ENCODE results near the gene SNCB.

Gene SNCB

GRCh38 chr5:176659512-176659839, 29.1 kb upstream of the SNCB start:
- no peaks in the 10 kb centered on the region for H3K4me1 ChIP-seq
- no peak overlapping the region for H3K4me3 ChIP-seq (ENCODE audit: low read depth, low read length)
- H3K36me3 ChIP-seq: no peaks in the 10 kb centered on the region
- H3K27me3 ChIP-seq: no peaks in the 10 kb centered on the region
- no peak for DNase-seq
- TF ChIP-seq, protein P1, sequence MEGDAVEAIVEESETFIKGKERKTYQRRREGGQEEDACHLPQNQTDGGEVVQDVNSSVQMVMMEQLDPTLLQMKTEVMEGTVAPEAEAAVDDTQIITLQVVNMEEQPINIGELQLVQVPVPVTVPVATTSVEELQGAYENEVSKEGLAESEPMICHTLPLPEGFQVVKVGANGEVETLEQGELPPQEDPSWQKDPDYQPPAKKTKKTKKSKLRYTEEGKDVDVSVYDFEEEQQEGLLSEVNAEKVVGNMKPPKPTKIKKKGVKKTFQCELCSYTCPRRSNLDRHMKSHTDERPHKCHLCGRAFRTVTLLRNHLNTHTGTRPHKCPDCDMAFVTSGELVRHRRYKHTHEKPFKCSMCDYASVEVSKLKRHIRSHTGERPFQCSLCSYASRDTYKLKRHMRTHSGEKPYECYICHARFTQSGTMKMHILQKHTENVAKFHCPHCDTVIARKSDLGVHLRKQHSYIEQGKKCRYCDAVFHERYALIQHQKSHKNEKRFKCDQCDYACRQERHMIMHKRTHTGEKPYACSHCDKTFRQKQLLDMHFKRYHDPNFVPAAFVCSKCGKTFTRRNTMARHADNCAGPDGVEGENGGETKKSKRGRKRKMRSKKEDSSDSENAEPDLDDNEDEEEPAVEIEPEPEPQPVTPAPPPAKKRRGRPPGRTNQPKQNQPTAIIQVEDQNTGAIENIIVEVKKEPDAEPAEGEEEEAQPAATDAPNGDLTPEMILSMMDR (IDR thresholded peaks at IDR 0.05; ENCODE audit: low read depth, low read length): no peak
- H3K9me3 ChIP-seq: no peaks in the 10 kb centered on the region

GRCh38 chr5:176658817-176659511, 28.6 kb upstream of the SNCB start:
- TF ChIP-seq, protein P1 (IDR thresholded peaks at IDR 0.05; ENCODE audit: low read depth, low read length): no peak
- H3K4me1 ChIP-seq: no peaks in the 10 kb centered on the region
- no peak for DNase-seq
- H3K27me3 ChIP-seq: no peaks in the 10 kb centered on the region
- no peak overlapping the region for H3K4me3 ChIP-seq (ENCODE audit: low read depth, low read length)
- H3K36me3 ChIP-seq: no peaks in the 10 kb centered on the region
- H3K9me3 ChIP-seq: no peaks in the 10 kb centered on the region

- no peaks in the 10 kb centered on the region for H3K36me3 ChIP-seq
- no peaks in the 10 kb centered on the region for H3K27me3 ChIP-seq
- peak; percentile 82 for DNase-seq
- TF ChIP-seq, protein P1 (IDR thresholded peaks at IDR 0.05; ENCODE audit: low read depth, low read length): peak; percentile 99
- H3K4me3 ChIP-seq (ENCODE audit: low read depth, low read length): no peak overlapping the region
- H3K4me1 ChIP-seq: no peaks in the 10 kb centered on the region
- H3K9me3 ChIP-seq: no peaks in the 10 kb centered on the region
Measured at GRCh38 chr5:176658007-176658599, 27.8 kb upstream of the SNCB start.

DNA sequence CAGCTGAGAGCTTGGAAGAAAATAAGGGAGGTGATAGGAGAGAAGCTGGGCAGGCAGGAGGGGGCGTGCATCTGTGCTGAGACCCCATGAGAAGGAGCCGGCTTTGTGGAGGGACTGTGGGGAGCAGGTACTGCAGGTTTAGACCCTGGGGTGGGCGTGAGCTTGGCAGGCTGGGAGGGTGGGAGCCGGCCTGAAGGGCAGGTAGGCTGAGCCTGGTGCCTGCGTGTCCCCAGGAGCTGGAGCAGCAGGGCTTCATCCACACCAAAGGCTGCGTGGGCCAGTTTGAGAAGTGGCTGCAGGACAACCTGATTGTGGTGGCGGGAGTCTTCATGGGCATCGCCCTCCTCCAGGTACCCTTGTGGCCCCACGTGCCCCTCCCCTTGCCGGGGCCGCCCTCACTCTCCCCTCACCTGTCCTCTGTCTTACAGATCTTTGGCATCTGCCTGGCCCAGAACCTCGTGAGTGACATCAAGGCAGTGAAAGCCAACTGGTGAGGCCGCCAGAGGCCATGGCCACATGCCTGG, 26.2 kb upstream of the SNCB start:
- Histone ChIP-seq H3K27me3 (no peaks in the 10 kb centered on the region), H3K4me1 (no peaks in the 10 kb centered on the region), H3K4me3 (ENCODE audit: low read depth, low read length) (no peak overlapping the region), H3K9me3 (no peaks in the 10 kb centered on the region), H3K36me3 (no peaks in the 10 kb centered on the region)
- TF ChIP-seq, protein P1 (IDR thresholded peaks at IDR 0.05; ENCODE audit: low read depth, low read length): no peak
- DNase-seq: no peak

- TF ChIP-seq, protein P1 (IDR thresholded peaks at IDR 0.05; ENCODE audit: low read depth, low read length): no peak
- DNase-seq: no peak
- no peak overlapping the region for H3K4me3 ChIP-seq (ENCODE audit: low read depth, low read length)
- H3K36me3 ChIP-seq: no peaks in the 10 kb centered on the region
- H3K27me3 ChIP-seq: no peaks in the 10 kb centered on the region
- H3K9me3 ChIP-seq: no peaks in the 10 kb centered on the region
- H3K4me1 ChIP-seq: no peaks in the 10 kb centered on the region
Measured at GRCh38 chr5:176654856-176655255, 24.5 kb upstream of the SNCB start.
